Type B pancreatic cell (in vitro differentiated cells): ENCODE measurements around the gene EXOC7. TPM values are rescaled to one million over a fixed set of nuclear protein-coding genes. Genes with fewer than 3 reads are reported as not detected.

Source experiments
- DNase-seq: peaks from one replicate; pipeline ENCODE4 v3.0.0; 2021; ENCODE audit warnings: mixed read lengths; ENCODE audit not compliant: unreplicated experiment; ENCODE audit errors: extremely low spot score
- H3K27ac Mint-ChIP-seq: 2 replicates; pipeline ENCODE4 v1.8.0; 2021; ENCODE audit warnings: mild to moderate bottlenecking, mixed read lengths
- H3K27me3 Mint-ChIP-seq: 2 replicates; pipeline ENCODE4 v1.8.0; 2021; ENCODE audit warnings: mixed read lengths
- H3K36me3 Mint-ChIP-seq: 2 replicates; pipeline ENCODE4 v1.8.0; 2021; ENCODE audit warnings: mixed read lengths
- H3K4me1 Mint-ChIP-seq: one replicate; pipeline ENCODE4 v1.8.0; 2021; ENCODE audit warnings: mixed read lengths; ENCODE audit not compliant: unreplicated experiment
- H3K4me3 Mint-ChIP-seq: 2 replicates; pipeline ENCODE4 v1.8.0; 2021; ENCODE audit warnings: mild to moderate bottlenecking, mixed read lengths
- H3K9me3 Mint-ChIP-seq: 2 replicates; pipeline ENCODE4 v1.8.0; 2021; ENCODE audit warnings: mixed read lengths
- total RNA-seq: library from RNA; stranded (reverse); gene quantifications from 2 replicates; pipeline ENCODE4 v1.2.1, GENCODE V29; 2021; ENCODE audit warnings: low replicate concordance
- TF ChIP-seq, protein P1 (sequence below): fragments of 200-600 bp; sonication (generic); conservative IDR thresholded peaks from 2 replicates; pipeline ENCODE4 v1.5.0; 2021; ENCODE audit warnings: antibody characterized with exemption, mild to moderate bottlenecking

Gene EXOC7
- total RNA-seq, 1 donor from 2014 or later, result 201 TPM

DNA sequence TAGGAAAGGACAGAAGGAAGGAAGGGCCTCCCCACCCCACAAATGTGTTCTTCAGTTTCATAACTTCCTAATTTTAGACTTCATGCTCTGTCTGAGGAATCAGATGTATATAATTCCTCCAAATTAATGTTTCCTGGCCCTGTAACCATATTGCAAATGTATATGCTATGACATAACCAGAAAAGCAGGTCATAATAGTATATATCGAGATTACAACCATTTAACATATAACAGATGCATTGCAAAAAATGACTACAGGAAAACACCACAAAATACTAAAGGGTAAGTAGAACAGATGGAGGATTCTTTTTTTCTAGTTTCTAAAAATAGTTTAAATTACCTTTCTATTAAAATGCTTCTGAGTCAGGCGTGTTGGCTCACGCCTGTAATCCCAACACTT lies 3.1 kb upstream of the EXOC7 start:
- Mint-ChIP-seq H3K27me3 (no peaks in the 10 kb centered on the region), H3K4me3 (no peak overlapping the region), H3K36me3 (peaks cover under 1% of the 10 kb centered on the region), H3K9me3 (no peaks in the 10 kb centered on the region), H3K4me1 (peaks cover 16% of the 10 kb centered on the region), H3K27ac (peak overlapping the region; percentile 55)
- TF ChIP-seq, protein P1, sequence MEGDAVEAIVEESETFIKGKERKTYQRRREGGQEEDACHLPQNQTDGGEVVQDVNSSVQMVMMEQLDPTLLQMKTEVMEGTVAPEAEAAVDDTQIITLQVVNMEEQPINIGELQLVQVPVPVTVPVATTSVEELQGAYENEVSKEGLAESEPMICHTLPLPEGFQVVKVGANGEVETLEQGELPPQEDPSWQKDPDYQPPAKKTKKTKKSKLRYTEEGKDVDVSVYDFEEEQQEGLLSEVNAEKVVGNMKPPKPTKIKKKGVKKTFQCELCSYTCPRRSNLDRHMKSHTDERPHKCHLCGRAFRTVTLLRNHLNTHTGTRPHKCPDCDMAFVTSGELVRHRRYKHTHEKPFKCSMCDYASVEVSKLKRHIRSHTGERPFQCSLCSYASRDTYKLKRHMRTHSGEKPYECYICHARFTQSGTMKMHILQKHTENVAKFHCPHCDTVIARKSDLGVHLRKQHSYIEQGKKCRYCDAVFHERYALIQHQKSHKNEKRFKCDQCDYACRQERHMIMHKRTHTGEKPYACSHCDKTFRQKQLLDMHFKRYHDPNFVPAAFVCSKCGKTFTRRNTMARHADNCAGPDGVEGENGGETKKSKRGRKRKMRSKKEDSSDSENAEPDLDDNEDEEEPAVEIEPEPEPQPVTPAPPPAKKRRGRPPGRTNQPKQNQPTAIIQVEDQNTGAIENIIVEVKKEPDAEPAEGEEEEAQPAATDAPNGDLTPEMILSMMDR, result no peak
- DNase-seq, result no peak

DNA sequence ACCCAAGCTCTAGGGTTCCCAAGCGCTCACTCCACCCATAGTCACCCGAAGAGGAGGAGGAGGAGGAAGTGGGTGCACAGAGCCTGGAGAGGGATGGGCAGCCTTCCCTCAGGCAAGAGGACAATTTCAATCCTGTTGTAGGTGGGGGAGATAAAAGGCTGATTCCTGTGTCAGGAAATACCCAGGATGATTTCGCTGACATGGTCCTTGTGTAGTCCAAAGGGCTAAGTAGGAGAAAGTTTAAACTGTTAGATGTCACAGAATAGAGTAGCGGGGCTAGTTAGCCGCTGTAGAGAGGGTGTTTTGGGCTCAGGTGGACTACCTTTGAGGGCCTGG lies 1.3 kb upstream of the EXOC7 start:
- Mint-ChIP-seq H3K27me3 (no peaks in the 10 kb centered on the region), H3K36me3 (peaks cover 7% of the 10 kb centered on the region), H3K4me3 (peak overlapping the region; percentile 72), H3K27ac (no peak overlapping the region), H3K9me3 (no peaks in the 10 kb centered on the region), H3K4me1 (peaks cover 16% of the 10 kb centered on the region)
- no peak for DNase-seq
- TF ChIP-seq, protein P1, result no peak

DNA sequence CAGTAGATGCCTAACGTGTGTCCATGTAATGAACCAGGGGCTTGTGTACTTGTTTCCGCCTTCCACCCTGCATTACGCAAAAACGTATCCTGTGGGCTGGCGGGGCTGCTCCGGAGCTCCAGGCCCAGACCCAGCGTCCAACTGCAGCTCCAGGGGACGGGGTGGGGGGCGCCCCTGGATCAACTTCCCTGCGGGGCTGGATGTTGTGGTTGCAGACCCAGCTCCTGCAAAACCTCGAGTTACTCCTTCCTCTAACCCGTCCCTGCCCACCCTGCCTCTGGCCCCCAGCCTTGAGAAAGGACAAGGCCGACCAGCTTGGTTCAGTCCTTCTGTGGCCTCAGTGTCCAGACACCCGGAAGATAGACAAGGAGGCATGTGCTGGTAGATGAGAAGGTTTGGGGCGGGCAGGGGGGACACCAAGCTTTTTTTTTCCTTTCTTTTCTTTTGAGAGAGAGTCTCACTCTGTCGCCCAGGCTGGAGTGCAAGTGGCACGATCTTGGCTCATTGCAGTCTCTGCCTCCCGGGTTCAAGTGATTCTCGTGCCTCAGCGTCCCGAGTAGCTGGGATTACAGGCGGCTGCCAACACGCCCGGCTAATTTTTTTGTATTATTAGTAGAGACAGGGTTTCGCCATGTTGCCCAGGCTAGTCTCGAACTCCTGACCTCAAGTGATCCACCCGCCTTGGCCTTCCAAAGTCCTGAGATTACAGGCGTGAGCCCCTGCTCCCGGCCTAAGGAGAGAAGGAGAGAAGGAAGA lies 731 bp upstream of the EXOC7 start:
- peaks cover 11% of the 10 kb centered on the region for H3K36me3 Mint-ChIP-seq
- H3K4me1 Mint-ChIP-seq, result peaks cover 16% of the 10 kb centered on the region
- H3K27ac Mint-ChIP-seq, result peak overlapping the region; percentile 93
- no peaks in the 10 kb centered on the region for H3K27me3 Mint-ChIP-seq
- peak; percentile 65 for DNase-seq
- H3K4me3 Mint-ChIP-seq, result peak overlapping the region; percentile 93
- no peaks in the 10 kb centered on the region for H3K9me3 Mint-ChIP-seq
- TF ChIP-seq, protein P1, result no peak

DNA sequence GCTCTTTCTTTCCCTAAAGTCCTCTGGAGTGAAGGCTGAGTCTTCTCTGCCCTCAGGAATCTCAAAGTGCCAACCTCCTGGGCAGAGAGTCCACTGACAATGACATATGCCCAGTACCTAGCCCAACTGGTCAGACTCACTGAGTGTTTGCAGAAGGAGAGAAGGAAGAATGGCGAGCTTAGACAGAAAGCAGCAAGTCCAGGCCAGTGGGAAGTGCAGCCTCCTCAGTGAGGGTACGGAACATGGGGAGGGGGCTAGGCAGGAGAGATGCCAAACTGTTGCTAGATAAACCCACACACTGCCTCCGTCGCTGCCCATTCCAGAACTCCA lies 678 bp downstream of the EXOC7 start:
- no peak for DNase-seq
- peak overlapping the region; percentile 93 for H3K27ac Mint-ChIP-seq
- H3K4me1 Mint-ChIP-seq, result peaks cover 16% of the 10 kb centered on the region
- TF ChIP-seq, protein P1, result no peak
- peak overlapping the region; percentile 93 for H3K4me3 Mint-ChIP-seq
- no peaks in the 10 kb centered on the region for H3K27me3 Mint-ChIP-seq
- H3K36me3 Mint-ChIP-seq, result peaks cover 12% of the 10 kb centered on the region
- no peaks in the 10 kb centered on the region for H3K9me3 Mint-ChIP-seq

DNA sequence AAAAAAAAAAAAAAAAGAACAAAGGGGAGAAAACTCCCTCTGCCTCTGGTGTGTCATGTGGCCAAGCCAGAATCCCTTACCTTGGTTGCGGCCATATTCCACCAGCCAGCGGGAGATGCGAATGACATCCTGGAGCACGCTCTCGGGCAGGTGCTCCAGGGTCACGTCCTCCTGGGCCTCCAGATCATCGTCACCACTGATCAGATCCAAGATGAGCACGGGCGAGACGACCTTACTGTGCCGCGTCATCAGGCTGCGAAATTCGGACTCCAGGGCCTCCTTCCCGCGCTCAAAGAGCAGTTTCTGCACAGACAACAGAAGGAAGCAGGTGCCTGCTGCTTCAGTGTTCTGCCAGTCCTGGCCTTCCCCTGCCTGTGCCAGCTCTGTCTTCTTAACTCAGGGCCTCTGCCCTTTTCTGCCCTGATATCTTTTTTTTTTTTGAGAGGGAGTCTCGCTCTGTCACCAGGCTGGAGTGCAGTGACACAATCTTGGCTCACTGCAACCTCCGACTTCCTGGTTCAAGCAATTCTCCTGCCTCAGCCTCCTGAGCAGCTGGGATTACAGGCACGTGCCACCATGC lies 5.8 kb downstream of the EXOC7 start:
- no peaks in the 10 kb centered on the region for H3K27me3 Mint-ChIP-seq
- no peak overlapping the region for H3K4me3 Mint-ChIP-seq
- H3K27ac Mint-ChIP-seq, result no peak overlapping the region
- H3K36me3 Mint-ChIP-seq, result peaks cover 17% of the 10 kb centered on the region
- no peak for DNase-seq
- H3K4me1 Mint-ChIP-seq, result no peaks in the 10 kb centered on the region
- TF ChIP-seq, protein P1, result no peak
- H3K9me3 Mint-ChIP-seq, result no peaks in the 10 kb centered on the region
